SKM-1 treated with dmso at 0.1 percent for 144 hours (cell line): Measurements from ENCODE around the gene FBXO38.

Source experiments
- DNase-seq: peaks from one replicate; lab custom pipeline; 2025; ENCODE audit not compliant: unreplicated experiment; lab: John Stamatoyannopoulos, UW

The FBXO38 gene

DNA sequence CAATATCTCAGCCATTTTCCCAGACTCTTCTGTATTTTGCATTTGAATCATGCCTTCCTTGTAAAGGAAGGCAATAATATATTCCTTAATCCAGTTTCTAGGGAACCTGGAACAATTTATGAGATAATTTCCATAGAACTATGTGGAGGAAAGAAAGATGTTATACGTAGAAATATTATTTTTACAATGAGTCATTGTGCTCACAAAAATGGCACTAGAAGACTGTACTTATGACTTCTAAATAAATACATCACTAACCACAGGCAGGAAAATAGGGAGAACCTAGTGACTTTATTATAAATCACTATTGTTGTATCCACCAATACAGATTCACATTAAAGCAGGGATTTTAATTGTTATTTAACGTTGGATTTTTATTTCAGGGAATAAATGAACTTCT is 87.6 kb downstream of the FBXO38 start:
- no peak for DNase-seq

DNA sequence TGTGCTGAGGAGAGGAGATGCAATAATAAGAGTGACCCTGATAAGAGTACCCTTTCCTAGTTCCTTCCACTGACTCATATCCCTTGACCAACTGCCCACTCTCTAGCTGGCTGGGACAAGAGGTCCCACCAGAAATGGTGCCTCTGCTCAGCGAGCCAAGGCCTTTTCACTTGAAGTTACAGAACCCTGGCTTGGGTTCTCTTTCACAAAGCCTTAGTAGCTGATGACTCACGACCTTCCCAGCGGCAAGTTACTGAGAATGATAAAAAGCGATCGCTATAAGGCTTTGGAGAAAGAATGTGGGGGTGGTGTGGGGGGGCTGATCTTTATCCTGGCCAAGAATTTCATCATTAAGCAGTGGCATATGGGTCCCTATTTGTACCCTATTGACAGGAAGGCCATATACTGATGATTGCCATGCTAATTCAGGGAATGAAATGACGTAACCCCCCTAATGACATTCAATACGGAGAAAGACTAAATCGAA is 90.3 kb downstream of the FBXO38 start:
- no peak for DNase-seq

DNA sequence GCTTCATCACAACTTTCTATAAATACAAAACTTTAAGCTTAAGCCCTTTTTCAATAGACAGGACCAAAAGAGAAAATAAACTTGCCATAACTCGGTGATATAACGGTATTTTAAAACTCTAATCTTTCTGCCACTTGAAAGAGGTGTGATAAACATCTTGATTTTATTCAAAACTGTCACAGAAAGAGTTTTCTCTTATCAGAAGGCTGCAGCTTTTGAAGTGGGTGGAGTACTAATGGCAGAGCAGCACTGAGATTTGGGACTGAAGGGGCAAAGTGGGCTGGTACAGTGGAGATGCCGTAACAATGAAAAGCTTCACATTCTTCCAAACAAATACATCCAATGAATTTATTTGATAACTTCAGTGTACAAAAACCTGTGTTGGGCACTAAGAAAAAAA is 92.5 kb downstream of the FBXO38 start:
- DNase-seq: no peak

DNA sequence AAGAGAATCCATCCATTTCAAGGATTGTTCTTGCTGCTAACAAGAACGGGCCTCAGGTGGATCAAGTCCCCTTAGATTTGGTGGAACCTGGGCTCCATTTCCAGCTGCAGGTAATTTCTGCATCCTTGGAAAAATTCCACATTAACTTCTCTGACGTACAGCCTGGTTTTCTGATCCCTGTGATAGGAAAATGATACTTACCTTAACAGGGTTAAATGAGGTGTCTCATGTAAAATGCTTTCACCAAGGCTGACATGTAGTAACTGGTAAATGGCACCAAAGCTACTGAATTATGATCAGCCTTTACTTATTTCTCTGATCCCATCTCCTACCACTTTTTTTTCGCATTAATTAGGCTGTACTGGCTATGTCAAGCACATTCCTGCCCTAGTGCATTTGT is 93.7 kb downstream of the FBXO38 start:
- no peak for DNase-seq

DNA sequence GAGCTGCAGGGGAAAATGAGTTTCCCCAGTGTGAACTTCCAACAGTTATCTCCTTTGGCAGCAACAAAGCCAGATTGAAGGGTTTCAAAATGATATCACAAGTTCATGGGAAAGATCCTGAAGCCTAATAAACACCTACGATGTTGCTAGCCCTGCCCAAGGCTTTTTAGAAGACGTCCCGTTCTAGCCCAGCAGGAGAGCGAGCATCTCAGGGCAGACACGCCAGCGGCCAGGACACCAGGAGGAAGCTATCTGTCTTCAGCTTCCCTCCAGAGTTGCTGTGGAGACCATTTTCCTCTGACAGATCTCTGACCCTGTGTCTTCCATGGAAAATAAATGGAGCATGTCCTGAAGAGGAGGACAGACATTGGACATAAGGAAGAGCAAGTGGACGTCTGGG is 98.4 kb downstream of the FBXO38 start:
- DNase-seq: no peak

DNA sequence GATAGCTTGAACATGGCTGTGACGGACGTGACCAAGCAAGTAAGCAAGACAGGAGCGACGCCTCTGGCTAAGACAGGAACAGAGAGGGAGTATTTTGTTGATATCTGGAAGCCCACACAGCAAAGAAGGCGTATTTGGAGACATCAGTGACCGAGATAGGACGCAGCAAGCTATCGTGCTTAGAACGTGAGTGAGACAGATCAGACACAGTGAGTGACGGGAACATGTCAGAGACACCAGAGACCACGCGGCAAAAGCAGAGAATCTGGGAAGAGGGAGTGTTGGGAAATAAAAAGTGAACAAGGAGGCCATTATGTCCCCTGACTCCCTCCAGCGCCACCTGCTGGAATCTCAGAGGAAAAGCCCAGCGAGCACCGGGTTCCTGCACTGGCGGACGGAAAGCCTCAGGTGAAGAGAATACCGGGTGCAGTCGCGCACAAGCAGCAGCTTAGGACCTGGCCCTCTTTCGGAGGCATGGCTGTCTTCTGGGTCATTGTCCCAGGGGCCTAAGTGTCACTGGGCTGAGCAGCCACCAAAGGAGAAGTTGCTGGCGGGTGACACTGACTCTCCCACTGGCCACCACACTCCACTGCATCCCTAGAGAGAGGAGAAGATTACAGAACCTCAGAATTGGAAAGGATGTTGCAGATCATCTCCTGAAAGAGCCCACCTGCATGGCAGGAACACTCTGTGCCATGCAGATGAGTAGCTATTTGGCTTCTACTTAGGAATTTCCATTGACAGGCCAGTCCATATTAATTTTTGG is 99.1 kb downstream of the FBXO38 start:
- DNase-seq: peak; percentile 60

DNA sequence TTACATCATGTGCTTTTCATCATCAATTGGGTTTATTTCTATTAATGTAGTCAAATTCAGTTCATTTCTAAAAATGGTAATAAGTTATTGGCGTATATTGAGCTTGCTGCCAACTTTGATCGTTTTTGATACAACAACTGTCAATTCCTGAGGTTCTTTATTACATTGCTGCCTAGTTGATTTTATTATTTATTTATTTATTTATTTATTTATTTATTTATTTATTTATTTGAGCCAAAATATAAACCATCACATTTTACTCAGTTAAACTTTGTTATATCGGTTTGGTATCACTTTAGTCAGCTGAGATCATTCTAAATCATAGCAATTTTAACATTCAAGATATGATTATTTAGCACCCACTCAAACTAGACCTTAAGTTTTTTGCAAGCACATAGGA is 100.0 kb downstream of the FBXO38 start:
- DNase-seq: no peak

DNA sequence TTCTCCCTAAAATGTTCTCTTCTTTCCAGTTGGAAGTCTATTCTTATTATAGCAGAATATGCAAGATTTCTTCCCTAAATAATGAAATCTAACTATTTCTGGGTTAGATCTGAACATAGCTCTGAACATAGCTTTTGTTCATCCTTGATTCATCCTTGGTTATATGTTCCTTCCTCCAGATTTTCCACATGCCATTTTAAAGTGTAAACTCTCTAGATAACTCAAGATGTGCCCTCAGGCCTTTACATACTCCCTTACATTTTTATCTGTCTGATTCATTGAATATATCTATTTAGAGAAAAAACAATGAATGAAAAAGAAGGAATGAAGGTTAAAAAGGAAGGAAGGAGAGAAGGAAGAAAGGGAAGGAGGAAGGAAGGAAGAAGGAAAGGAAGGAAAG is 100.9 kb downstream of the FBXO38 start:
- DNase-seq: no peak

DNA sequence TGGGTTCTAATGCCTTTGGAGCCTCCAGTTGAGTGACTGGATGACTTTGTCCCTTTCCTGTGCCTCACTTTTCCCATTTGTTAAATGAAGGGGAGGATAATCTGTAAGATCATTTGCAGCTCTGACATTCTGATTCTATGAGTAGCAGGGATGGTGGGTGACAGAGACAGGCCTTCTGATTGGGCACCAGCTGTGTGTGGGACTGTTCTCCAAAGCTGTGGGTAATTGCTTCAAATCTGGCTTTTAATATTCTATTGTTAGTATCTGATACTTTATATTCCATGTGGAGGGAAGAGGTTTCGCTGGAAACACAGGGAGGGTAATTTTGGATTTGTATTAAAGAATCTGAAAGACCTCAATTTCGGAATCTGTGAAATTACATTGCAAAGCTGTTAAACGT is 102.7 kb downstream of the FBXO38 start:
- no peak for DNase-seq

DNA sequence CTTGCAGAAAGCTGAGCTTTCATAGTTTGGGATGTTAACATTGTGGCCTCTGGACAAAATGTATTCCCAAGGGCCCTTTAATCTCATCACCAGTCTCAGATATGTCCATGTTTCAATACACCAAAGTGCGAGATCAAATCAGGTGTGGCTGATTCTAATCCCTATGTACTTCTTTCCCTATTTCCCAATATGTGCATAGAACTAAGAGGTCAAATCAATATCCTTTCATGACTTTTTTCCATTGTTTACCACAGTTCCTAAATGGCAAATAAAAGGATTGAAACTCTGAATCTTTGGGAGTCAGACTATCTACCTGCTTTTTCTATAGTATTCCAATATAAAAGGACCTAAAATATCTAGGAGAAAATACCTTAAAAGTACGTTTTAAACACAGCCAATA is 105.0 kb downstream of the FBXO38 start:
- no peak for DNase-seq

DNA sequence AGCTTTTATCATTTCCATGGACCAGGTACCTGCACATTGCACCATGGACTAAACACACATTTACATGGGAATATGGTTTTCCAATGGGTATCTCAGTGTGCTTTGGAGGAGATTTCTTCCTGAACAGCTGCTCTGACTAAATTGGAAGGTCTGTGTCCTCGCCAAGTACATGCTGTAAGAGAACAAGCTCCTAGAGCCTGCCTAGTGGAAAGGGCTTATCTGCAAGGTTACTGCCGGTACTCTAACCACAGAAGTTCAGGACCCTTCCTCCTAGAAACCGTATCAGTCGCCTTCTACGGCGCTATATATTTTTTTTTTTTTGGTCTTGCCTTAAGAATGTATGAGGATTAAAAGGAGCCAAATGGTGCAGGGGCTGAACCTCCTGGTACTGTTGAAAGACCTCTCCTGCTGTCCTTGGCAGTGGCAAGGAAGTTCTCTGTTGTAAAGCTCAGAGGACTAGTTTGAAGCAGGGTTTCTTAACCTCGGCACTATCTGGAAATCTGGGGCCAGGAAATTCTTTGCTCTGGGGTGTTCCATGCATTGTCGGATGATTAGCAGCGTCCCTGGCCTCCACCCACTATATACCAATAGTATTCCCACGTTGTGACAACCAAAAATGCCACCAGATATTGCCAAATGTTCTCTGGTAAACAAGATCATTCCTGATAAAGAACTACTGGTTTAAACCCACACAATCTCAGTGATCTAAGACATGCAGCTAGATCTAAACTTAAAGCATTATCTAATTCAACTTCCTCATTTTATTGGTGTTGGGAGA is 107.4 kb downstream of the FBXO38 start:
- peak; percentile 39 for DNase-seq

DNA sequence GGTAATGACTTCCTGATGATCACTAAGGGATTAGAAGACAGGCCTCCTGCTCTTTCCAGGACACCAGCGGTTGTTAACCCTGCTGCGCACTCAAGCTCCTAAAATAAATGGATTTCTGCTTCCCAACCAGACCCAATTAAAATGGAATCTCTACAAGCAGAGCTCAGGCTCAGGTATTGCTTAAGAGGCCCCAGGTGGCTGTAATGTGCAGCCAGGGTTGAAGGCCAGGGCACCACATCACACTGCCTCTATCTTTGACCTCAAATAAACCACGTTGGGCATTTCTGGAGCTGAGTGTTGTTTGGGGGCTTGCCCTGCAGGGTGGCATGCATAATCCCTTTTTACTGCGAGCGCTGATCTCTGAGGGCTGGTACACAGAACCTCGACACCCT is 108.0 kb downstream of the FBXO38 start:
- DNase-seq: no peak

DNA sequence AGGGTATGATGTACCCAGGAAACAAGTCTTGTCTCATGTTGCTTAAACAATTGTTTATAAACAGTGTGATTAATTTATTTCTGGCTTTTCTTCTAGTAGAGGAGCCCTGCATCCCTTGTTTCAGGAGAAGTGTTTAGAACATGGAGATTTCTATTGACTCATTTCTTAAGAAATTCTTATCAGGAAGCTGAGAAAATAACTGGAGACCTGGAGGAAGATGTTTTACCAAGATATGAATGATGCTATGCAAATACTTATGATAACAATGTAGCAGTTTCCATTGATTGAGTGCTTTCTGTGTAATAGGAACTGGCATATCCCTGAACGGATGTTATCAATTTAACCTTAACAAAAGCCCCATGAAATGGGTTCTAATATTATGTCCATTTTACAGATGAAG is 108.6 kb downstream of the FBXO38 start:
- no peak for DNase-seq
